Nucleus accumbens (tissue), 56 donors: ENCODE measurements around the gene TREX2.

ENCODE experiments used
- DNase-seq, 56 donors: peaks; one replicate each; lab custom pipeline; 2025; lab: John Stamatoyannopoulos, UW

The TREX2 gene

GRCh38 chrX:153445856-153446635 is at the start of gene TREX2:
Gene TREX2 (minus strand): TSS chrX:153446056. CDS start chrX:153445430, 626 bp downstream.
- DNase-seq = no peak

GRCh38 chrX:153495362-153495751 is 49.5 kb upstream of the TREX2 start:
- peak in 12 of 56 donors; percentile 9 to 53 (median 18) for DNase-seq

- peak in 15 of 56 donors; percentile 1 to 51 (median 20) for DNase-seq
Observed at GRCh38 chrX:153494541-153495361, 48.9 kb upstream of the TREX2 start, which contains the start of gene BGN. Gene BGN (plus strand): TSS chrX:153494980. CDS start chrX:153504632, 9,652 bp downstream.

- DNase-seq = no peak
Observed at GRCh38 chrX:153494061-153494460, 48.2 kb upstream of the TREX2 start.

GRCh38 chrX:153493085-153493484 is 47.2 kb upstream of the TREX2 start:
- no peak for DNase-seq

- no peak for DNase-seq
Observed at GRCh38 chrX:153492543-153492942, 46.7 kb upstream of the TREX2 start.

- no peak for DNase-seq
Observed at GRCh38 chrX:153491918-153492317, 46.1 kb upstream of the TREX2 start.

GRCh38 chrX:153491351-153491914 is 45.6 kb upstream of the TREX2 start:
- no peak for DNase-seq

GRCh38 chrX:153490217-153490930 is 44.5 kb upstream of the TREX2 start:
- no peak for DNase-seq

GRCh38 chrX:153488231-153488914 is 42.5 kb upstream of the TREX2 start:
- no peak for DNase-seq

- DNase-seq = no peak
Observed at GRCh38 chrX:153487590-153488071, 41.8 kb upstream of the TREX2 start.

GRCh38 chrX:153486171-153486570 is 40.3 kb upstream of the TREX2 start:
- no peak for DNase-seq

GRCh38 chrX:153485396-153486080 is 39.7 kb upstream of the TREX2 start:
- DNase-seq = no peak

- DNase-seq = no peak
Observed at GRCh38 chrX:153482376-153483015, 36.6 kb upstream of the TREX2 start.

- DNase-seq = no peak
Observed at GRCh38 chrX:153481043-153481442, 35.2 kb upstream of the TREX2 start.

- peak in 23 of 56 donors; percentile 1 to 57 (median 19) for DNase-seq
Observed at GRCh38 chrX:153478746-153479145, 32.9 kb upstream of the TREX2 start.

- no peak for DNase-seq
Observed at GRCh38 chrX:153477901-153478300, 32.0 kb upstream of the TREX2 start.

- no peak for DNase-seq
Observed at GRCh38 chrX:153477364-153477857, 31.6 kb upstream of the TREX2 start.
